ENCODE results near the gene CAMTA1.

CAMTA1 gene

DNA sequence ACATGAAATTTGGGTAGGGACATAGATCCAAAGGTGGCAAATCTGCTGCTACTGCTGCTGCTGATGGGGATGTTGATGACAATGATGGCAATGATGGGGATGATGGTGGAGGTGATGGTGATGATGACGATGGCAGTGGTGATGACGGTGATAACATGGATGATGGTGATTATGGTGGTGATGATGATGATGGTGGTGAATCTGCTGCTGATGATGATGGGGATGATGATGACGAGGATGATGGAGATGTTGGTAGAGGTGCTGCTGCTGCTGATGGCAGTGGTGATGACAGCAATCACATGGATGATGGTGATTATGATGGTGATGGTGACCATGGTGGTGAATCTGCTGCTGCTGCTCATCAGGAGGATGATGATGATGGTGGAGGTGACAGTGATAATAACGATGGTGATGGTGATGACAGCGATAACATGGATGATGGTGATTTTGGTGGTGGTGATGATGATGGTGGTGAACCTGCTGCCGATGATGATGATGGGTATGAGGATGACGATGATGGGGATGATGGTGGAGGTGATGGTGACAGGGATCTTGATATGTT is 644.9 kb downstream of the CAMTA1 start:
- DNase-seq (ENCODE audit: low read depth, low spot score): no peak

- no peak for DNase-seq (ENCODE audit: low read depth, low spot score)
Observed at GRCh38 chr1:7430691-7431090, 645.4 kb downstream of the CAMTA1 start.

DNA sequence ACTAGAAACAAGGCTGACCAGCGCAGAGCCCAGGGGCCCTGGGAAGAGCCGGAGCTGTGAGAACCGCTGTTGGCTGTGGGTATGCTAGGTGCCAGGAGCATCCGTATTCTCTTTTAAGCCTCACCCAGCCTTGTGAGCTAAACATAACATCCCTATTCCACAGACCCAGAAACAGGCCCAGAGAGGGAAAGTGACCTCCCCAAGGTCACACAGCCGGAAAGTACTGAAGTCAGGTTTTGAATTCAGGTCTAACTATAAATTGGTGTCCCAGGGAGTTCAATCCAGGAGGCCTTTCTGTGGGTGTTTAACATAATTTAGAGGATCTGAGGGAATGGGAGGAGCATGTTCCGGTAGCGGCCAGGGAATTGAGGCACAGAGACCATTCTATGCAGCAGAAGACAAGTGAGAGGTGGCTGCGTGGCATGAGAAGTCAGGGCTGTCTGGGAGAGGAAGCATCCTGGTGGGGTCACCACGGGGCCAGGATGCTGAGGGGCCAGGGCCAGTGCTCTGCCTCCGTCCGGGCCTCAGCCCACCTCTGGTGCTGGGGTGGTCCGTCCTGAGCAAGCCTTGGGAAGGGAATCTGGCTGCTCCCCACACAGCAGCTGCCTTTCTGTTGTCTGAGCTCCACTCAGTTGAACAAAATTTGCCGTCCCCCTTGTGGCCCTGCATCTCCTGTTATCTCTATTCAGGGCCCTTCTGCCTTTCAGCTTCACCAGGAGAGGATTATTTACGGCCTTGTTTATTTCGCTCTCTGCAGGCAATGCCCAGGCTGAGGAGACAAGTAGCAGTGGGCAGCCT is 647.0 kb downstream of the CAMTA1 start:
- no peak for DNase-seq (ENCODE audit: low read depth, low spot score)

GRCh38 chr1:7432900-7433380 is 647.7 kb downstream of the CAMTA1 start:
- DNase-seq (ENCODE audit: low read depth, low spot score): no peak

GRCh38 chr1:7434566-7434965 is 649.3 kb downstream of the CAMTA1 start:
- no peak for DNase-seq (ENCODE audit: low read depth, low spot score)

GRCh38 chr1:7435276-7436055 is 650.2 kb downstream of the CAMTA1 start:
- DNase-seq (ENCODE audit: low read depth, low spot score): no peak

- no peak for DNase-seq (ENCODE audit: low read depth, low spot score)
Observed at GRCh38 chr1:7436056-7437005, 651.1 kb downstream of the CAMTA1 start.

DNA sequence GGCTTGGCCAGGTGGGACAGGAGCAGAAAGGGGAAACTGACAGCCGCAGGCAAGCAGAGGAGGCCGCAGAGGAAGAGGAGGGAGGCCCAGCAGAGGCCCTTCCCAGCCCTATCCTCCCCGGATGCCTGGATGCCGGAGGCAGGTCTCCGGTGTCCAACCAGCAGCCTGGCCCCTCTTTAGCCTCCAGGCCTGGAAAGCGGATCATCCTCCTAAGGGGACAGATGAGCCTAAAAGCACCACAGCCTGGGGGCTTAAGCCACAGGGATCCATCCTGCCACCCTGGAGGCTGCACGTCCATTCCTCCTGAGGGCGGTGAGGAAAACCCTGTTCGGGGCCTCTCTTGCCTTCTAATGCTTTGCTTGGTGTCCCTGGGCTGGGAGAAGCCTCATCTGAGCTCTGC is 651.8 kb downstream of the CAMTA1 start:
- DNase-seq (ENCODE audit: low read depth, low spot score): no peak

GRCh38 chr1:7437608-7438395 is 652.5 kb downstream of the CAMTA1 start:
- no peak for DNase-seq (ENCODE audit: low read depth, low spot score)

GRCh38 chr1:7438396-7438785 is 653.1 kb downstream of the CAMTA1 start:
- no peak for DNase-seq (ENCODE audit: low read depth, low spot score)

- no peak for DNase-seq (ENCODE audit: low read depth, low spot score)
Observed at GRCh38 chr1:7438921-7439655, 653.8 kb downstream of the CAMTA1 start.

GRCh38 chr1:7440154-7440553 is 654.9 kb downstream of the CAMTA1 start:
- DNase-seq (ENCODE audit: low read depth, low spot score): no peak

- DNase-seq (ENCODE audit: low read depth, low spot score): no peak
Observed at GRCh38 chr1:7441143-7441841, 656.0 kb downstream of the CAMTA1 start.

- no peak for DNase-seq (ENCODE audit: low read depth, low spot score)
Observed at GRCh38 chr1:7442036-7442435, 656.8 kb downstream of the CAMTA1 start.

- no peak for DNase-seq (ENCODE audit: low read depth, low spot score)
Observed at GRCh38 chr1:7442918-7443317, 657.7 kb downstream of the CAMTA1 start.

GRCh38 chr1:7444363-7444762 is 659.1 kb downstream of the CAMTA1 start:
- no peak for DNase-seq (ENCODE audit: low read depth, low spot score)

DNA sequence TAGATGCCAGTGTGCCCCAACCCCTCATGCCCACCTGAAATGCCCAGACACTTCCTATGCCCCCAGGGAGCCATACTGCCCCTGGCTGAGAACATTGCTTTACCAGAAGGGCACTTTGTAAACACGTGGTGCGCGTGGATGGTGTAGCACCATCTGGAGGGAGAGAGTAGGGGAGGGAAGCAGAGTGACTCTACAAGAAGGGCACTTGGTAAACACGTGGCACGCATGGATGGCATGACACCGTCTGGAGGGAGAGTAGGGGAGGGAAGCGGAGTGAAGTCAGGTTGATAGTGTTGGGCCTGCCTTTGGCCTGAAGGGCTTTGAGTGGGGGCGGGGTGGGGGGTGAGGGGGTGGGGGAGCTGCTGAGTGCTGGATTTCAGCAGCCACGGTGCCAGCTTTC is 661.8 kb downstream of the CAMTA1 start:
- DNase-seq (ENCODE audit: low read depth, low spot score): no peak

DNA sequence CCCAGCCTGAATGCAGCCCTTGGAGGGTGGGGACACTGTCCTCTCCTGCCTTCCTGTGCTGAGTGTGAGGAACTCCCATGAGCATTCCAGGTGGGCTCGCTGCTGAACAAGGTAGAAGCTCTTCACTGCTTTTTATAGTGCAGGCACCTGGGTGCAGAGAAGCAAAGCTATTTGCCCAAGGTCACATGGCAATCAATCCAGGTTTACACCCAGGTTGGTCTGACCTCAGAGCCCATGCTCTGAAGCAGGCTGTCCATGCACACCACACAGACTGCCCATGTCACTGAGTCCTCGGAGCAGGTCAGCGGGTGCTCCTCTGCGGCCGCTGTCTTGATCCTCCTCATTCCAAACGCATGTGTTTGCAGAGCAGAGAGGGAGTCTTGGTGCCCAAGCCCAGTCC is 662.5 kb downstream of the CAMTA1 start:
- DNase-seq (ENCODE audit: low read depth, low spot score): no peak

DNA sequence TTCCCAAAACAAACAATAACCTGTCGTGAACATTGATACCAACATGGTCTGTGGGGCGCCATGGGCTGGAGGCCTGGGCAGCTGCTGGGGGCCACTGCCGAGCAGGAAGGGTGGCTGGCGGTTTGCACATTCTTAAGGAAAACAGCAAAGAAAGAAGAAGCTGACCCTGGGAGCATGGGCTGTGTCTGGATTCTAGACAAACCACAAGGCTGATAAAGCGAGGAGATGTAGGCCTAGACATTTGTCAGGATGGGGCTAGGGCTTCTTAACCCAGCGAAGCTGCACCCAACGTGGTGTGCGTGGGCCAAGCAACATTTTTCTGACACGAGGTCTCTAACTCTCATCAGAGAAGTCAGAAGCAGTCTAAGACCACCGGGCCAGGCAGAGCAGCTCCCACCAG is 663.7 kb downstream of the CAMTA1 start:
- DNase-seq (ENCODE audit: low read depth, low spot score): no peak
